Endothelial cell of umbilical vein (primary cell): ENCODE results near the gene JAM2. TPM values are rescaled to one million over a fixed set of nuclear protein-coding genes. Genes with fewer than 3 reads are reported as not detected.
"Not testable (repeated sequence)": the region's sequence is repeated elsewhere in the genome, so short reads cannot be mapped to it uniquely, and the experiment has no call there.

ENCODE experiments used
- BruUV-seq: library from RNA; stranded (reverse); fragments of 400-500 nt; replicated peaks from 2 replicates; lab custom pipeline; 2021; lab: Mats Ljungman, UMichigan
- CTCF ChIA-PET: fragments of 300-600, 350-600 bp; sonication (Branson Sonifier 250); formaldehyde crosslinking; loops from one replicate; lab custom pipeline; 2021; ENCODE audit warnings: antibody characterized with exemption, inconsistent platforms; lab: Charles Lee
- POLR2A ChIA-PET: fragments of 300-600, 350-600 bp; sonication (Branson Sonifier 250); formaldehyde crosslinking; loops from one replicate; lab custom pipeline; 2021; ENCODE audit warnings: antibody characterized with exemption, inconsistent platforms; lab: Charles Lee
- DNase-seq: peaks from one replicate; pipeline ENCODE4 v3.0.0-alpha.2; 2011; ENCODE audit warnings: low read depth, low spot score
- FAIRE-seq: peaks from 2 replicates; lab custom pipeline; 2011; peaks lifted over from hg19 to GRCh38; lab: Jason Lieb, UNC
- H2AFZ ChIP-seq: 2 replicates; pipeline ENCODE4 v1.6.0; 2012; ENCODE audit warnings: low read depth, low read length, control low read depth, inconsistent platforms
- H3K27ac ChIP-seq: 2 replicates; pipeline ENCODE4 v1.5.1; 2011; ENCODE audit warnings: low read depth, mild to moderate bottlenecking, control low read depth, low read length, moderate library complexity; ENCODE audit not compliant: insufficient read depth
- H3K27me3 ChIP-seq, 2 experiments: 2 replicates each; pipeline versions ENCODE4 v1.6.0 to v1.6.1; 2011; ENCODE audit warnings: low read length in 2 of 2, mixed read lengths in 1 of 2; ENCODE audit not compliant: control insufficient read depth in 2 of 2, insufficient read depth in 2 of 2
- H3K36me3 ChIP-seq, 2 experiments: 2 replicates in 1 of 2; 3 replicates in 1 of 2; pipeline ENCODE4 v1.5.1; 2011; ENCODE audit warnings: low read length in 2 of 2, mild to moderate bottlenecking in 1 of 2, moderate library complexity in 1 of 2; ENCODE audit not compliant: control insufficient read depth in 2 of 2, insufficient read depth in 2 of 2; ENCODE audit errors: extremely low read depth in 1 of 2
- H3K4me1 ChIP-seq: 3 replicates; pipeline ENCODE4 v1.5.1; 2011; ENCODE audit warnings: mild to moderate bottlenecking, low read length; ENCODE audit not compliant: control insufficient read depth, insufficient read depth; ENCODE audit errors: extremely low read depth
- H3K4me2 ChIP-seq: 2 replicates; pipeline ENCODE4 v1.6.1; 2011; ENCODE audit warnings: low read length, control low read depth, mixed read lengths; ENCODE audit not compliant: insufficient read depth
- H3K4me3 ChIP-seq, 3 experiments: fragments of 200-600 bp in 1 of 3; sonication (generic), shearing (Covaris generic) in 1 of 3; replicated peaks in 1 of 3; 2 replicates each; pipeline ENCODE4 v1.5.1; 2011 to 2016; ENCODE audit warnings: control low read depth in 3 of 3, low read length in 3 of 3, mild to moderate bottlenecking in 2 of 3, inconsistent platforms in 1 of 3, low read depth in 1 of 3, moderate library complexity in 1 of 3; ENCODE audit not compliant: insufficient read depth in 1 of 3
- H3K79me2 ChIP-seq: 2 replicates; pipeline ENCODE4 v1.6.0; 2012; ENCODE audit warnings: low read length, inconsistent platforms; ENCODE audit not compliant: control insufficient read depth, insufficient read depth
- H3K9ac ChIP-seq: replicated peaks from 2 replicates; pipeline ENCODE3; 2011; ENCODE audit warnings: low read length, control low read depth; ENCODE audit not compliant: insufficient read depth; ENCODE audit errors: extremely low read depth
- H3K9me1 ChIP-seq: replicated peaks from 3 replicates; pipeline ENCODE4 v1.6.0; 2011; ENCODE audit warnings: mild to moderate bottlenecking, low read length; ENCODE audit not compliant: control insufficient read depth, insufficient read depth; ENCODE audit errors: extremely low read depth
- H3K9me3 ChIP-seq: replicated peaks from 2 replicates; pipeline ENCODE4 v1.5.1; 2012; ENCODE audit warnings: low read length, inconsistent platforms; ENCODE audit not compliant: control insufficient read depth, insufficient read depth
- H4K20me1 ChIP-seq: replicated peaks from 2 replicates; pipeline ENCODE3; 2011; ENCODE audit warnings: mild to moderate bottlenecking, low read length; ENCODE audit not compliant: control insufficient read depth, insufficient read depth; ENCODE audit errors: extremely low read depth
- CTCF ChIP-seq, 2 donors: IDR thresholded peaks; 1 replicate in 1 of 2; 2 replicates in 1 of 2; pipeline ENCODE4 v1.5.1; 2011; ENCODE audit warnings: low read length in 2 of 2, mild to moderate bottlenecking in 2 of 2, moderate library complexity in 2 of 2, control low read depth in 1 of 2, inconsistent platforms in 1 of 2, low read depth in 1 of 2; ENCODE audit not compliant: insufficient read depth in 1 of 2; ENCODE audit errors: extremely low read depth in 1 of 2
- EZH2 ChIP-seq: IDR thresholded peaks from 2 replicates; pipeline ENCODE4 v1.6.1; 2012; ENCODE audit warnings: borderline replicate concordance, low read depth, mild to moderate bottlenecking, moderate library complexity, low read length, inconsistent platforms; ENCODE audit not compliant: severe bottlenecking
- FOS ChIP-seq: IDR thresholded peaks from 2 replicates; pipeline ENCODE4 v1.6.1; 2011; ENCODE audit warnings: mild to moderate bottlenecking, low read length, moderate library complexity, borderline replicate concordance; ENCODE audit not compliant: insufficient read depth
- GATA2 ChIP-seq: IDR thresholded peaks from 2 replicates; pipeline ENCODE4 v1.7.0; 2011; ENCODE audit warnings: low read depth, mild to moderate bottlenecking, moderate library complexity, mixed read lengths, low read length; ENCODE audit not compliant: insufficient read length, insufficient read depth
- JUN ChIP-seq: IDR thresholded peaks from 2 replicates; pipeline ENCODE4 v1.6.1; 2011; ENCODE audit warnings: borderline replicate concordance, low read depth; ENCODE audit not compliant: insufficient read length, insufficient read depth
- MYC ChIP-seq: IDR thresholded peaks from one replicate; pipeline ENCODE4 v1.6.1; 2011; ENCODE audit warnings: mild to moderate bottlenecking, low read depth, low read length
- POLR2A ChIP-seq: IDR thresholded peaks from 2 replicates; pipeline ENCODE4 v1.6.1; 2012; ENCODE audit warnings: low read depth, mild to moderate bottlenecking, control low read depth, low read length
- POLR2AphosphoS5 ChIP-seq: IDR thresholded peaks from 2 replicates; pipeline ENCODE4 v1.6.1; 2012; ENCODE audit warnings: low read depth, mild to moderate bottlenecking, control low read depth, low read length, moderate library complexity; ENCODE audit not compliant: insufficient read depth
- dilution Hi-C: fragments of 300-500 bp; cut with MboI; formaldehyde crosslinking; loops from one replicate; pipeline ENCODE4 v1.15.0; 2019; ENCODE audit warnings: low sequenced_read_pairs; ENCODE audit not compliant: extremely low pct_ligation_motif_present
- intact Hi-C: fragments of 100-400 bp; cut with micrococcal nuclease; formaldehyde crosslinking; loops from one replicate; pipeline ENCODE4 v1.10.0; 2022
- polyA plus RNA-seq, 4 experiments: library from polyadenylated mRNA; depleted of rRNA in 3 of 4; stranded (reverse) in 3 of 4; unstranded in 1 of 4; fragments of >200 nt; gene quantifications; 2 replicates each; pipeline versions ENCODE4 v1.2.1 to v1.2.3, GENCODE V29; 2011 to 2012; ENCODE audit warnings: missing spikeins in 1 of 4
- total RNA-seq: library from RNA; stranded (reverse); gene quantifications from 2 replicates; pipeline ENCODE4 v1.2.3, GENCODE V29; 2021
- TF ChIP-seq, protein P1 (sequence below): IDR thresholded peaks from 2 replicates; pipeline ENCODE4 v1.6.1; 2011; ENCODE audit not compliant: insufficient read depth, insufficient read length

JAM2 gene
- total and polyA plus RNA-seq, 2 donors (not counting 3 experiments of a cell fraction or from before 2014, with no cell fraction given), result 0.14 to 0.20 TPM

DNA sequence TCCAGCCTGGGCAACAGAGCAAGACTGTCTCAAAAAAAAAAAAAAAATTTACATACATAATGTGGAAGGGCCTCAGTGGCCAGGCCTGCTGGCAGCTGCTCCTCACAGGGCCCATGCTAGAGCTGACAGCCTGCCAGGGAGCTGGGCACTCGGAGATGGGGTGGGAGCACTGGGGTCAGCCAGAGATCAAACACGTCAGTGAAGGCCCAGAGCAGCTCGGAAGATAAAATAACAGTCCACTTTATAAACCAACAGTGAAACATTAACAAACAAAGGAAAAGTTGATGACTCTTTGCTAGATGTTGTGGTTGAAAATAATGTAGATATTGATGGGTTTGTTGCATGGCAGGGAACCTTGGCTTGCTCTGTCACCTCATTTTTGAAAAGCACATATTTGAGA lies 52.9 kb downstream of the JAM2 start:
- CTCF ChIA-PET, result no interaction called here
- FAIRE-seq (peak; percentile 42), DNase-seq (peak; percentile 18)
- Histone ChIP-seq H3K4me1 (peaks cover 10% of the 10 kb centered on the region), H3K79me2 (no peaks in the 10 kb centered on the region), H3K9me3 (no peaks in the 10 kb centered on the region), H4K20me1 (no peaks in the 10 kb centered on the region), H2AFZ (peak overlapping the region; percentile 20), H3K4me3 (no peak overlapping the region), H3K36me3 (no peaks in the 10 kb centered on the region), H3K9ac (no peak overlapping the region), H3K27me3 (no peaks in the 10 kb centered on the region), H3K27ac (no peak overlapping the region), H3K9me1 (no peaks in the 10 kb centered on the region), H3K4me2 (no peak overlapping the region)
- BruUV-seq, result no TSS peak
- dilution Hi-C loops, result no loop called here
- intact Hi-C loops, result no loop called here
- POLR2A ChIA-PET, result no interaction called here
- TF ChIP-seq POLR2AphosphoS5 (no peak), CTCF (IDR thresholded peaks at IDR 0.05; ENCODE audit: extremely low read depth in 1 of 2, insufficient read depth in 1 of 2, low read depth in 1 of 2, low read length in 2 of 2) (no peak), GATA2 (no peak), FOS (no peak), MYC (no peak), JUN (no peak), POLR2A (no peak), EZH2 (no peak)
- TF ChIP-seq, protein P1, sequence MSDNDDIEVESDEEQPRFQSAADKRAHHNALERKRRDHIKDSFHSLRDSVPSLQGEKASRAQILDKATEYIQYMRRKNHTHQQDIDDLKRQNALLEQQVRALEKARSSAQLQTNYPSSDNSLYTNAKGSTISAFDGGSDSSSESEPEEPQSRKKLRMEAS, result no peak

DNA sequence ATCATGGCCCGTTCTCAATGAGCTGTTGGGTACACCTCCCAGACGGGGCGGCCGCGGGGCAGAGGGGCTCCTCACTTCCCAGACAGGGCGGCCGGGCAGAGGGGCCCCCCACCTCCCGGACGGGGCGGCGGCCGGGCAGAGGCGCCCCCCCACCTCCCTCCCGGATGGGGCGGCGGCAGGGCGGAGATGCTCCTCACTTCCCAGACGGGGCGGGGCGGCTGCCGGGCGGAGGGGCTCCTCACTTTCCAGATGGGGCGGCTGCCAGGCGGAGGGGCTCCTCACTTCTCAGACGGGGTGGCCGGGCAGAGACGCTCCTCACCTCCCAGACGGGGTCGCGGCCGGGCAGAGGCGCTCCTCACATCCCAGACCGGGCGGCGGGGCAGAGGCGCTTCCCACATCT lies 56.4 kb downstream of the JAM2 start:
- DNase-seq, FAIRE-seq, dilution Hi-C loops, H3K9ac ChIP-seq, H3K4me2 ChIP-seq, H3K9me1 ChIP-seq, H4K20me1 ChIP-seq, H2AFZ ChIP-seq, H3K79me2 ChIP-seq, H3K4me3 ChIP-seq, BruUV-seq, POLR2A ChIA-PET, H3K27me3 ChIP-seq, CTCF ChIA-PET, H3K9me3 ChIP-seq, H3K36me3 ChIP-seq, H3K4me1 ChIP-seq, intact Hi-C loops, H3K27ac ChIP-seq: not testable (repeated sequence)
